Nephron (organoid): ENCODE data around the gene TMEM184B.

Experiments used
- H3K27ac Mint-ChIP-seq, 3 experiments: 2 replicates each; pipeline ENCODE4 v1.8.0; 2020; ENCODE audit warnings: mixed read lengths in 3 of 3, mild to moderate bottlenecking in 2 of 3, moderate library complexity in 1 of 3
- H3K27me3 Mint-ChIP-seq: 2 replicates; pipeline ENCODE4 v1.8.0; 2021; ENCODE audit warnings: low read depth, mild to moderate bottlenecking, moderate library complexity, mixed read lengths
- H3K36me3 Mint-ChIP-seq: 2 replicates; pipeline ENCODE4 v1.8.0; 2020; ENCODE audit warnings: low read depth, mixed read lengths
- H3K4me1 Mint-ChIP-seq: 2 replicates; pipeline ENCODE4 v1.8.0; 2020; ENCODE audit warnings: mixed read lengths
- H3K4me3 Mint-ChIP-seq, 3 experiments: 2 replicates each; pipeline ENCODE4 v1.8.0; 2020; ENCODE audit warnings: mild to moderate bottlenecking in 3 of 3, mixed read lengths in 3 of 3, moderate library complexity in 2 of 3
- H3K9me3 Mint-ChIP-seq: 2 replicates; pipeline ENCODE4 v1.8.0; 2020; ENCODE audit warnings: mixed read lengths
- TF ChIP-seq, protein P1 (sequence below), 3 experiments: fragments of 200-600 bp; sonication (generic); IDR thresholded peaks; one replicate each; pipeline ENCODE4 v1.5.0; 2021; ENCODE audit warnings: antibody characterized with exemption in 3 of 3; ENCODE audit not compliant: unreplicated experiment in 3 of 3

Gene TMEM184B

DNA sequence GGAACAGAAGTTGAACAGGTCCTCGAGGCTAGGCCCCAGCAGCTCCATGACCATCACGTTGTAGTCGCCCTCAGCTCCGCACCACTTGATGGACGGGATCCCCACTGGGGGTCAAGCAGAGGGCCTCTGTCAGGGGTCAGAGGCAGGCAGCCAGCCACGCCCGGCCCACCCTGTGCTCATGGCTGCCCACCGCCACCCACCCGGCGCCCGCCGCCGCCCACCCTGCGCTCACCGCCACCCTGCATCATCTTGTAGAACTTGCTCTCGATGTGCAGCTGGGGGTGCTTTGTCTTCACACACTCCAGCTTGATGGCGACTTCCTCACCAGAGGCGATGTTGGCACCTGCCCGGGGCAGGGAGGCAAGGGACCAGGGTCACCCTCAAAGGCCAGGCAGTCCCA, 30.1 kb upstream of the TMEM184B start:
- H3K4me1 Mint-ChIP-seq, result peaks cover 25% of the 10 kb centered on the region
- no peaks in the 10 kb centered on the region for H3K9me3 Mint-ChIP-seq
- TF ChIP-seq, protein P1, sequence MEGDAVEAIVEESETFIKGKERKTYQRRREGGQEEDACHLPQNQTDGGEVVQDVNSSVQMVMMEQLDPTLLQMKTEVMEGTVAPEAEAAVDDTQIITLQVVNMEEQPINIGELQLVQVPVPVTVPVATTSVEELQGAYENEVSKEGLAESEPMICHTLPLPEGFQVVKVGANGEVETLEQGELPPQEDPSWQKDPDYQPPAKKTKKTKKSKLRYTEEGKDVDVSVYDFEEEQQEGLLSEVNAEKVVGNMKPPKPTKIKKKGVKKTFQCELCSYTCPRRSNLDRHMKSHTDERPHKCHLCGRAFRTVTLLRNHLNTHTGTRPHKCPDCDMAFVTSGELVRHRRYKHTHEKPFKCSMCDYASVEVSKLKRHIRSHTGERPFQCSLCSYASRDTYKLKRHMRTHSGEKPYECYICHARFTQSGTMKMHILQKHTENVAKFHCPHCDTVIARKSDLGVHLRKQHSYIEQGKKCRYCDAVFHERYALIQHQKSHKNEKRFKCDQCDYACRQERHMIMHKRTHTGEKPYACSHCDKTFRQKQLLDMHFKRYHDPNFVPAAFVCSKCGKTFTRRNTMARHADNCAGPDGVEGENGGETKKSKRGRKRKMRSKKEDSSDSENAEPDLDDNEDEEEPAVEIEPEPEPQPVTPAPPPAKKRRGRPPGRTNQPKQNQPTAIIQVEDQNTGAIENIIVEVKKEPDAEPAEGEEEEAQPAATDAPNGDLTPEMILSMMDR (IDR thresholded peaks at IDR 0.05; ENCODE audit: unreplicated experiment in 3 of 3), result no peak
- no peak overlapping the region for H3K27ac Mint-ChIP-seq
- H3K27me3 Mint-ChIP-seq, result no peaks in the 10 kb centered on the region
- H3K36me3 Mint-ChIP-seq, result peaks cover 49% of the 10 kb centered on the region
- H3K4me3 Mint-ChIP-seq, result no peak overlapping the region

DNA sequence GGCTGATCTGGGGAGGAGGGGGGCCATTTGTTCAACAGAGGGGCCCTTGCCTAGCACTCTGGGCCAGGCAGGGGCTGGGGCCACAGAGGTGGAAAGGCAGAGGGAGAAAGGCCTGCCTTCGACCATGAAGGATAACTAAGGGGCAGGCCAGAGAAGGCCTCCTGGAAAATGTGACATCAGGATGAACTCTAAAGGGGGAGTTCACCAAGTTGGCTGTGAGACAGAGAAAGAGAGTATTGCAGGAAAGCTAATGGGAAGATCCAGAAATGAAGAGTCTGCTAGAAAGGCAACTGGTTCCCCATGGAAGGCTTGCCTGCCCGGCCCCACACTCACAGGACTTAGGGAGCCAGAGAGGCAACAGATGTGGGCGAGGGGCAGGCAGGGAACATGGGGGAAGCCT, 28.1 kb upstream of the TMEM184B start:
- Mint-ChIP-seq H3K4me3 (no peak overlapping the region), H3K4me1 (peaks cover 17% of the 10 kb centered on the region), H3K27ac (peak overlapping the region in 2 of 3 experiments; percentile 26 to 75), H3K9me3 (no peaks in the 10 kb centered on the region), H3K27me3 (no peaks in the 10 kb centered on the region), H3K36me3 (peaks cover 59% of the 10 kb centered on the region)
- TF ChIP-seq, protein P1 (IDR thresholded peaks at IDR 0.05; ENCODE audit: unreplicated experiment in 3 of 3), result no peak

DNA sequence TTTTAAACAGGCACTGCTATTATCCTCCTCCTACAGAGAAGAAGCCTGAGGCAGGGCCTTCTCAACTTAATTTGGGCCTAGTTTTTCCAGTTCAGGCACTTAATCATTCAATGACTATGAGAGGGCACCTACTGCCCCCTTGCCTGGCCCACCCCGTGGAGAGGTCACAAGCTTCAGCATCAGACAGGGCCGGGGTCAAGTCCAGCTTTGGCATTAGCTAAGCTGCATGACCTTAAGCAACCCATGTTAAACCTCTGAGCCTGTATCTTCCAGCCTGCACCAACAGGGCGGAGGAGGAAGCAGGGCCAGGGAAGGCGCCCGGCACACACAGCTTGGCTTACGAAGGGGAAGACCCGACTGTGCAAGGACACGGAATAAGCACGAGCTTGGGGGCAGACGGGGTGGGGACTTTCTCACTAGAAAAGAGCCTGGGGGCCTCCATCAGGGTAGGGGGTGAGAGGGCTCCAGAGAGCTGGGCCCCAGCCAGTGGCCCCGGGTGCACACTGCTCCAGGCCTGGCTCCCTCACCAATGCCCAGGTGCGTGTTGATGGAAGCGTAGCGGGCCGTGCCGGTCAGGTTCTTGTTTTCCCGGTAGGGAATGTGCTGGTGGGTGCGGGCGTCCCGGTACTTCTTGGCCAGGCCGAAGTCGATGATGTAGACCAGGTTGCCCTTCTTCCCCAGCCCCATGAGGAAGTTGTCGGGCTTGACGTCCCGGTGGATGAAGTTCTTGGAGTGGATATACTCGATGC, 27.6 kb upstream of the TMEM184B start:
- Mint-ChIP-seq H3K27me3 (no peaks in the 10 kb centered on the region), H3K27ac (peak overlapping the region in 2 of 3 experiments; percentile 26 to 75), H3K4me1 (peaks cover 11% of the 10 kb centered on the region), H3K4me3 (no peak overlapping the region), H3K9me3 (no peaks in the 10 kb centered on the region), H3K36me3 (peaks cover 56% of the 10 kb centered on the region)
- TF ChIP-seq, protein P1 (IDR thresholded peaks at IDR 0.05; ENCODE audit: unreplicated experiment in 3 of 3), result no peak

DNA sequence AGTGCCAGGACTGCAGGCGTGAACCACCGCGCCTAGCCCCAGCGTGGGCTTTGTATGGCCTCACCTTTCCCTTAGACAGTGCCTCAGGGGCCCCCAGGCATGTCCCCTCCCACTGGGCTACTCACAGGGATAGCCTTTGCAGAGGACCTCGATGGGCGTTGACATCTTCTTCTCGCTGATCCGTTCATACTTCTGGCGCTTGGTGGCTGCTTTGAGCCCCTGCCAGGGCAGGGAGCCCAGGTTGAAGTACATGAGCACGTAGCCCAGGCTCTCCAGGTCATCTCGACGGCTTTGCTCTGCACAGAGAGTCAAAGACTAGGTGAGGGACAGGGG, 26.9 kb upstream of the TMEM184B start:
- peaks cover 57% of the 10 kb centered on the region for H3K36me3 Mint-ChIP-seq
- H3K4me1 Mint-ChIP-seq, result peaks cover 8% of the 10 kb centered on the region
- TF ChIP-seq, protein P1 (IDR thresholded peaks at IDR 0.05; ENCODE audit: unreplicated experiment in 3 of 3), result no peak
- H3K9me3 Mint-ChIP-seq, result no peaks in the 10 kb centered on the region
- no peak overlapping the region for H3K27ac Mint-ChIP-seq
- H3K27me3 Mint-ChIP-seq, result no peaks in the 10 kb centered on the region
- H3K4me3 Mint-ChIP-seq, result no peak overlapping the region

GRCh38 chr22:38298312-38299005, 25.6 kb upstream of the TMEM184B start:
- Mint-ChIP-seq H3K4me1 (no peaks in the 10 kb centered on the region), H3K27ac (no peak overlapping the region), H3K36me3 (peaks cover 55% of the 10 kb centered on the region), H3K9me3 (no peaks in the 10 kb centered on the region), H3K4me3 (no peak overlapping the region), H3K27me3 (no peaks in the 10 kb centered on the region)
- TF ChIP-seq, protein P1 (IDR thresholded peaks at IDR 0.05; ENCODE audit: unreplicated experiment in 3 of 3), result peak in 2 of 3 experiments; percentile 16 to 31
